NOMO-1 treated with dmso at 0.1 percent for 144 hours (cell line): Measurements from ENCODE around the gene PET100.

Experiments
- DNase-seq: peaks from one replicate; lab custom pipeline; 2025; ENCODE audit not compliant: unreplicated experiment; lab: John Stamatoyannopoulos, UW

Gene PET100

DNA sequence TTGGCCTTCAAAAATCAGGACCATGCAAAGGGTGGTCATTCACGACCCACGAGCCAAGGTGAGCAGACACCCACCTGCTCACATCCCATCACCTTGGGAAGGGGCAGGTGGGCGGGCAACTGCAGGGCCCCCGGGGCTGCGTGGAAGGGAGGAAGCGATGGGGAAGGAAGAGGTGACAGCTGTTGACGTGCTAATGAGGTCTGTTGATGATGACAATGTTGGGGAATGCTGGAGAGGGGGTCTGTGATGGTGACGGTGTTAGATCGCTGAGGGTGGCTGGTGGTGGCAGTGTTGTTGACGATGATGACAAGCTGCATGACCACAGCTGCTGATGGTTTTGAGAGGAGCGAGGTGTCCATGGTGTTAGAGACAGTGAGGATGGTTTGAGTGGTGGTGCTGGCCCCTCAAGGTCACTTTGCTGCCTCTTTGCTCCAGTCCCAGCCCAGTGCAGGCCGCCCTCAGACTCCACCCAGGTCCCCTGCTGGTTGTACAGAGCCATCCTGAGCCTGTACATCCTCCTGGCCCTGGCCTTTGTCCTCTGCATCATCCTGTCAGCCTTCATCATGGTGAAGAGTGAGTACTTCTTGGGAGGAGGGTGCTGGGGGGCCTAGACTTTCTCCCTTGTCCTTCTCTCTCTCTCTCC is 48.2 kb downstream of the PET100 start:
- DNase-seq = no peak

DNA sequence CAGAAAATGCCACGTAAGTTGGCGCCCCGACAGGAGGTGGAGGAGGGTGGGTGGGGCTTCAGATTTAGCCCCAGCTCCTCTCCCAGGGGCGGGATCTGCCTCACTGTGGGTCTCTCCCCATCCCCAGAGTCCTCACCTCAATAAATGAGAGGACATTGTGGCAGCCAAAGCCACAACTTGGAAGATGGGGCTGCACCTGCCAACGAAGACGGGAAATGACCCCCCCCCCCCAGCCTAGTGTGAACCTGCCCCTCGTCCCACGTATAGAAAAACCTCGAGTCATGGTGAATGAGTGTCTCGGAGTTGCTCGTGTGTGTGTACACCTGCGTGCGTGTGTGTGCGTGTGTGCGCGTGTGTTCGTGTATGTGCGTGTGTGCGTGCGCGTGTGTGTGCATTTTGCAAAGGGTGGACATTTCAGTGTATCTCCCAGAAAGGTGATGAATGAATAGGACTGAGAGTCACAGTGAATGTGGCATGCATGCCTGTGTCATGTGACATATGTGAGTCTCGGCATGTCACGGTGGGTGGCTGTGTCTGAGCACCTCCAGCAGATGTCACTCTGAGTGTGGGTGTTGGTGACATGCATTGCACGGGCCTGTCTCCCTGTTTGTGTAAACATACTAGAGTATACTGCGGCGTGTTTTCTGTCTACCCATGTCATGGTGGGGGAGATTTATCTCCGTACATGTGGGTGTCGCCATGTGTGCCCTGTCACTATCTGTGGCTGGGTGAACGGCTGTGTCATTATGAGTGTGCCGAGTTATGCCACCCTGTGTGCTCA is 49.6 kb downstream of the PET100 start:
- no peak for DNase-seq

DNA sequence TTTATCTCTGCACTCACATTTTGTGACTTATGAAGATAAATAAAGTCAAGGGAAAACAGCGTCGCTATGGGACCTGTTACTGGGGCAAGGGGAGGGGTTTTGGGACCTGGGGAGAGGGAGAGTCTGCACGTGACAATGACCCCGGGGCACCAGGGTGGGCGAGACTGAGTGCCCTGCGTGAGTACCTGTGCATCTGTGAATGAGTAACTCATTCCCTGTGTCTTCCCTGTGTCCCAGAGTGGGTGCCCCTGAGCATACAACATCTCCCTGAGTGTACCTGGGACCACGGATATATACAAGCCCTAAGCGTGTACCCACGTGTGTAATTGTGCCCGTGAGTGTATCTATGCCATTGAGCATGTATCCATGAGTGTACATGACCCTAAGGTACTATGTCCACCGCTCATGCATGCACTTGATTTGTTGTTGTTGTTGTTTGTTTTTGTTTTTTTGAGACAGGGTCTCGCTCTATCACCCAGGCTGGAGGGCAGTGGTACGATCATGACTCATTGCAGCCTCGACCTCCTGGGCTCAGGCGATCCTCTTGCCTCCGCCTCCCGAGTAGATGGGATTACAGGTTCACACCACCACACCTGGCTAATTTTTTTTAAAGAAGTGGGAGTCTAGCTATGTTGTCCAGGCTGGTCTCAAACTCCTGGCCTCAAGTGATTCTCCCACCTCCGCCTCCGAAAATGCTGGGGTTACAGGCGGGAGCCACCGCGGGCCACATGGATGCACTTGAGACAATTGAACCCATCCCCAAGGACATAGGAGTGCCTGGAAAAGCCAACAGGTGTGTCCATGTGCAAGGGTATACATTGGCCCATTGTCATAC is 50.4 kb downstream of the PET100 start:
- DNase-seq = no peak

DNA sequence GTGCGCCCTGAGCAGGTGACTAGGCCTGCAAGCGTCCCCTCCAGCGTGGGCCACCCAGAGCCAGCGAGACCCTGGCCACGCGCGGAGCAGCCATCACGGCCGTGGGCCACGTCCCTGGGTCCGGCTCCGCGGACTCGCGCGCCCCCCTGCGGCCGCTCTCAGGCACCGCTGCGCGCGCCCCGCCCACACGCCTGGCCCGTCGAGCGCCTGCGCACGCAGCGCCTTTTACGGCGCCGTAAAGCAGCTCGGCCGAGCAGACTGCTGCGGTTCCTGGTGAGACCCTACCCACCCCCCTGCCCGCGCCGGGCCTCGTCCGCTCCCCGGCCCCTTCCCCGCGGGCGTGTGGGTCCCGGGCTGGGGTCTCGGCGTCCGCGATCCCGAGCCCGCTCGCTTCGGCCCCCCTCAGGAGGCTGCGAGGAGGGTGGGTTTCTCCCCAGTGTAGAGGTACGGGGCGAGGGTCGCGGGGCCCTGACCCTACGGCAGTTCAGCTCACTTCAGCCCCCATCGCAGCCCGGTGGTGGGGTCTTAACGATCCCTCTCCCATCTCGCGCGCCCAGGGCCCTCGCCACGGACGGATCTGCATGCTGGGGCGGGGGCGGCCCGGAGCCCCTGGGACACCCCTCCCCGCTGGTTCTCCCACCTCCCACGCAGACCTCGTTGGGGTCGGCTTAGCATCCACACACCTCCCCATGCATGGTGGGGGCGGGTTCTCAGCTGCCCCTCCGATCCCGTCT is 51.2 kb downstream of the PET100 start, which contains the start of gene TRAPPC5:
Gene TRAPPC5 (plus strand): TSS at position 228 of the 734 bp plus-strand sequence. CDS start 1,421 bp downstream, outside the sequence.
- peak; percentile 81 for DNase-seq
